Measurements from ENCODE around the gene OCA2.

The OCA2 gene

DNA sequence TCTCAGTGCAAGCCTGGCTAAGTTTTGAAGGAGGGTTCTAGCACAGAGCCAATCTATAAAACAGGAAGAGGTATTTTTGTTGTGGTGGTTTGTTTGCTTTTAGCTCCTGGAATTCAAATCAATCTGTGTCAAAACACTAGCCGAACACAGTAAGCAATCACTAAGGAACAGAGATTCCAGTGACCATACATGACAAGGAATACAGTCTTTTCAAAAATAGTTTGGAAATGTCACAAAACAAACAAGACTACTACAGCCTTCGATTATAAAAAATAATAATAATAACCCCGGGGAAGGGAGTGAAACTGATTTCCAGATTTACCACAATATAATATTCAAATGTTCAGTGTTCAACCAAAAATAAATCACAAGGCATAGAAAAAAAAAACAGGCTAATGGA is 166.5 kb downstream of the OCA2 start:
- Histone ChIP-seq H3K27ac (ENCODE audit: low read depth, low read length, poor library complexity, severe bottlenecking) (no peak overlapping the region), H3K9me3 (ENCODE audit: low read length) (no peaks in the 10 kb centered on the region), H4K20me1 (ENCODE audit: insufficient read depth, low read length) (no peaks in the 10 kb centered on the region), H3K27me3 (ENCODE audit: insufficient read depth, low read length) (no peaks in the 10 kb centered on the region), H3K79me2 (ENCODE audit: insufficient read depth, low read length) (no peaks in the 10 kb centered on the region), H3K4me2 (ENCODE audit: low read length) (no peak overlapping the region), H2AFZ (ENCODE audit: low read length) (no peak overlapping the region), H3K36me3 (ENCODE audit: insufficient read depth, low read length) (no peaks in the 10 kb centered on the region), H3K4me1 (ENCODE audit: insufficient read depth, low read length, severe bottlenecking) (no peaks in the 10 kb centered on the region), H3K9me2 (ENCODE audit: low read depth, low read length) (no peaks in the 10 kb centered on the region), H3F3A (ENCODE audit: insufficient read depth, low read length) (no peaks in the 10 kb centered on the region), H3K4me3 (ENCODE audit: low read depth, low read length, poor library complexity, severe bottlenecking) (no peak overlapping the region), H3K9ac (ENCODE audit: low read length) (no peak overlapping the region)
- TF ChIP-seq EZH2 (IDR thresholded peaks at IDR 0.05; ENCODE audit: borderline replicate concordance, low read length), result no peak
- TF ChIP-seq, protein P1, sequence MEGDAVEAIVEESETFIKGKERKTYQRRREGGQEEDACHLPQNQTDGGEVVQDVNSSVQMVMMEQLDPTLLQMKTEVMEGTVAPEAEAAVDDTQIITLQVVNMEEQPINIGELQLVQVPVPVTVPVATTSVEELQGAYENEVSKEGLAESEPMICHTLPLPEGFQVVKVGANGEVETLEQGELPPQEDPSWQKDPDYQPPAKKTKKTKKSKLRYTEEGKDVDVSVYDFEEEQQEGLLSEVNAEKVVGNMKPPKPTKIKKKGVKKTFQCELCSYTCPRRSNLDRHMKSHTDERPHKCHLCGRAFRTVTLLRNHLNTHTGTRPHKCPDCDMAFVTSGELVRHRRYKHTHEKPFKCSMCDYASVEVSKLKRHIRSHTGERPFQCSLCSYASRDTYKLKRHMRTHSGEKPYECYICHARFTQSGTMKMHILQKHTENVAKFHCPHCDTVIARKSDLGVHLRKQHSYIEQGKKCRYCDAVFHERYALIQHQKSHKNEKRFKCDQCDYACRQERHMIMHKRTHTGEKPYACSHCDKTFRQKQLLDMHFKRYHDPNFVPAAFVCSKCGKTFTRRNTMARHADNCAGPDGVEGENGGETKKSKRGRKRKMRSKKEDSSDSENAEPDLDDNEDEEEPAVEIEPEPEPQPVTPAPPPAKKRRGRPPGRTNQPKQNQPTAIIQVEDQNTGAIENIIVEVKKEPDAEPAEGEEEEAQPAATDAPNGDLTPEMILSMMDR (IDR thresholded peaks at IDR 0.05; ENCODE audit: low read length), result no peak

DNA sequence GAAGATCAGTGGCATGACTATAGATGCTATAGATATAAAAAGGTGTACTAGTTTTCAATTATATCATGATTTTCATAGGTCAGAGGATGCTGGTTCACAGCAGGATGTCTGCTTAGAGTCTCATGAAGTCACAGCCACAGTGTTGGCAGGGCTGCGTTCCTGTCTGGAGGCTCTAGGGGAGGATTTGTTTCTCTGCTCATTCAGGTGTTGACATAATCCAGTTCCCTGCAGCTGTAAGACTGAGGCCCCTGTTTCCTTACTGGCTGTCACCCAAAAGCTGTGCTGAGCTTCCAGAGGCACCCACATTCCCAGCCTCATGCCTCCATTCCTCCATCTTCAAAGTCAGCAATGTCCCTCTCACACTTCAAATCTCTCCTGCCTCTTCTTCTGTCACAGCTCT is 170.7 kb downstream of the OCA2 start:
- TF ChIP-seq, protein P1 (IDR thresholded peaks at IDR 0.05; ENCODE audit: low read length), result no peak
- no peak for TF ChIP-seq EZH2 (IDR thresholded peaks at IDR 0.05; ENCODE audit: borderline replicate concordance, low read length)
- no peaks in the 10 kb centered on the region for H4K20me1 ChIP-seq (ENCODE audit: insufficient read depth, low read length)
- H3K9me2 ChIP-seq (ENCODE audit: low read depth, low read length), result no peaks in the 10 kb centered on the region
- H3K4me2 ChIP-seq (ENCODE audit: low read length), result no peak overlapping the region
- no peak overlapping the region for H2AFZ ChIP-seq (ENCODE audit: low read length)
- no peak overlapping the region for H3K9ac ChIP-seq (ENCODE audit: low read length)
- no peaks in the 10 kb centered on the region for H3K9me3 ChIP-seq (ENCODE audit: low read length)
- no peaks in the 10 kb centered on the region for H3K4me1 ChIP-seq (ENCODE audit: insufficient read depth, low read length, severe bottlenecking)
- no peaks in the 10 kb centered on the region for H3K36me3 ChIP-seq (ENCODE audit: insufficient read depth, low read length)
- no peaks in the 10 kb centered on the region for H3K79me2 ChIP-seq (ENCODE audit: insufficient read depth, low read length)
- H3K4me3 ChIP-seq (ENCODE audit: low read depth, low read length, poor library complexity, severe bottlenecking), result no peak overlapping the region
- H3K27ac ChIP-seq (ENCODE audit: low read depth, low read length, poor library complexity, severe bottlenecking), result no peak overlapping the region
- no peaks in the 10 kb centered on the region for H3K27me3 ChIP-seq (ENCODE audit: insufficient read depth, low read length)
- H3F3A ChIP-seq (ENCODE audit: insufficient read depth, low read length), result no peaks in the 10 kb centered on the region

DNA sequence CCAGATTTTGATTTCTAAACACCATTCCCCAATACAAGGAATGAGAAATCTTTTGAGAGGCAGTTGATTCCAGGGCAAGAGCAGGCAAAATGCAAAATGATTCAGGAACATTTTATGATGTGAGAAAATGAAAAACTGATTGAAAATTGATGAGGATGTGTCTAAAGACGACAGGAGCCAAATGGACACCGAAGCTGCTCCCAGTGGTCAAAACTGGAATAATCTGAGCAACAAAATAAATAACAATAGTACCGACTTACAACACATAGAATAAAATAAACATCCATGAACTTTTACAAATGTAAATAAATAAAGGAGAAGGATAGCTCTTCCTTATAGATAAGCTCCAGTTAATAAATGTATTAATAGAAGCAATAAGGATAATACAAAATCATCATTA is 186.8 kb downstream of the OCA2 start:
- H3K9me2 ChIP-seq (ENCODE audit: low read depth, low read length), result no peaks in the 10 kb centered on the region
- H3K27ac ChIP-seq (ENCODE audit: low read depth, low read length, poor library complexity, severe bottlenecking), result no peak overlapping the region
- H3K36me3 ChIP-seq (ENCODE audit: insufficient read depth, low read length), result no peaks in the 10 kb centered on the region
- H3K4me2 ChIP-seq (ENCODE audit: low read length), result no peak overlapping the region
- TF ChIP-seq, protein P1 (IDR thresholded peaks at IDR 0.05; ENCODE audit: low read length), result no peak
- no peak for TF ChIP-seq EZH2 (IDR thresholded peaks at IDR 0.05; ENCODE audit: borderline replicate concordance, low read length)
- H3K4me3 ChIP-seq (ENCODE audit: low read depth, low read length, poor library complexity, severe bottlenecking), result no peak overlapping the region
- H3K79me2 ChIP-seq (ENCODE audit: insufficient read depth, low read length), result no peaks in the 10 kb centered on the region
- H4K20me1 ChIP-seq (ENCODE audit: insufficient read depth, low read length), result no peaks in the 10 kb centered on the region
- H3K9ac ChIP-seq (ENCODE audit: low read length), result no peak overlapping the region
- H3K4me1 ChIP-seq (ENCODE audit: insufficient read depth, low read length, severe bottlenecking), result no peaks in the 10 kb centered on the region
- no peaks in the 10 kb centered on the region for H3F3A ChIP-seq (ENCODE audit: insufficient read depth, low read length)
- no peaks in the 10 kb centered on the region for H3K27me3 ChIP-seq (ENCODE audit: insufficient read depth, low read length)
- no peaks in the 10 kb centered on the region for H3K9me3 ChIP-seq (ENCODE audit: low read length)
- H2AFZ ChIP-seq (ENCODE audit: low read length), result no peak overlapping the region
